H9 (cell line): ENCODE results near the gene RBBP7. TPM values are rescaled to one million over a fixed set of nuclear protein-coding genes. Genes with fewer than 3 reads are reported as not detected.

Source experiments
- DNase-seq: peaks from one replicate; pipeline ENCODE4 v3.0.0-alpha.2; 2017
- H2AFZ ChIP-seq: one replicate; pipeline ENCODE4 v1.6.1; 2013; ENCODE audit warnings: mild to moderate bottlenecking, low read length, control low read depth, moderate library complexity
- H2AK5ac ChIP-seq: 2 replicates; pipeline ENCODE4 v1.6.1; 2013; ENCODE audit warnings: low read length, control low read depth, mixed read lengths; ENCODE audit not compliant: insufficient read length
- H2BK120ac ChIP-seq: one replicate; pipeline ENCODE4 v1.6.1; 2013; ENCODE audit warnings: low read depth, mild to moderate bottlenecking, low read length, control low read depth, inconsistent platforms; ENCODE audit not compliant: poor library complexity, severe bottlenecking
- H2BK12ac ChIP-seq: 2 replicates; pipeline ENCODE4 v1.6.1; 2013; ENCODE audit warnings: low read length, control low read depth, mixed read lengths, low read depth; ENCODE audit not compliant: insufficient read length
- H2BK15ac ChIP-seq: 2 replicates; pipeline ENCODE4 v1.6.1; 2013; ENCODE audit warnings: low read depth, low read length, control low read depth
- H2BK20ac ChIP-seq: one replicate; pipeline ENCODE4 v1.6.1; 2013; ENCODE audit warnings: low read depth, mild to moderate bottlenecking, low read length, control low read depth, inconsistent platforms; ENCODE audit not compliant: poor library complexity, severe bottlenecking
- H2BK5ac ChIP-seq: 2 replicates; pipeline ENCODE4 v1.6.1; 2013; ENCODE audit warnings: low read length, control low read depth, mixed read lengths; ENCODE audit not compliant: insufficient read length
- H3K14ac ChIP-seq: 2 replicates; pipeline ENCODE4 v1.6.1; 2013; ENCODE audit warnings: low read length, control low read depth; ENCODE audit not compliant: insufficient read depth
- H3K18ac ChIP-seq: 2 replicates; pipeline ENCODE4 v1.6.1; 2013; ENCODE audit warnings: low read depth, mild to moderate bottlenecking, mixed read lengths, low read length, control low read depth; ENCODE audit not compliant: insufficient read length
- H3K23ac ChIP-seq: 2 replicates; pipeline ENCODE4 v1.6.1; 2013; ENCODE audit warnings: low read length, control low read depth, mixed read lengths, low read depth; ENCODE audit not compliant: insufficient read length
- H3K23me2 ChIP-seq: 2 replicates; pipeline ENCODE4 v1.6.1; 2013; ENCODE audit warnings: low read depth, mild to moderate bottlenecking, mixed read lengths, low read length, control low read depth; ENCODE audit not compliant: insufficient read length, poor library complexity, severe bottlenecking
- H3K27ac ChIP-seq: 2 replicates; pipeline ENCODE4 v1.5.1; 2013; ENCODE audit warnings: low read length, control low read depth, mixed read lengths, low read depth; ENCODE audit not compliant: insufficient read length
- H3K27me3 ChIP-seq: 2 replicates; pipeline ENCODE4 v1.6.1; 2013; ENCODE audit warnings: low read length, control low read depth, inconsistent platforms; ENCODE audit not compliant: insufficient read depth
- H3K4ac ChIP-seq: 2 replicates; pipeline ENCODE4 v1.6.1; 2013; ENCODE audit warnings: low read depth, mild to moderate bottlenecking, control low read depth, inconsistent platforms, low read length, moderate library complexity
- H3K4me1 ChIP-seq: 2 replicates; pipeline ENCODE4 v1.6.1; 2013; ENCODE audit warnings: low read length, control low read depth, inconsistent platforms; ENCODE audit not compliant: insufficient read depth
- H3K4me2 ChIP-seq: 2 replicates; pipeline ENCODE4 v1.6.1; 2013; ENCODE audit warnings: low read length, control low read depth, mixed read lengths; ENCODE audit not compliant: insufficient read length, insufficient read depth
- H3K56ac ChIP-seq: 2 replicates; pipeline ENCODE4 v1.6.1; 2013; ENCODE audit warnings: low read depth, mild to moderate bottlenecking, mixed read lengths, low read length, control low read depth; ENCODE audit not compliant: insufficient read length
- H3K79me1 ChIP-seq: 2 replicates; pipeline ENCODE4 v1.6.1; 2013; ENCODE audit warnings: low read depth, mild to moderate bottlenecking, moderate library complexity, low read length, control low read depth, inconsistent platforms; ENCODE audit not compliant: insufficient read depth, poor library complexity, severe bottlenecking
- H3K79me2 ChIP-seq: 2 replicates; pipeline ENCODE4 v1.6.1; 2013; ENCODE audit warnings: low read length, control low read depth, inconsistent platforms; ENCODE audit not compliant: insufficient read depth
- H3K9ac ChIP-seq: 2 replicates; pipeline ENCODE4 v1.6.1; 2013; ENCODE audit warnings: low read length, control low read depth, mixed read lengths; ENCODE audit not compliant: insufficient read length; ENCODE audit errors: extremely low read depth
- H3K9me3 ChIP-seq: one replicate; pipeline ENCODE4 v1.6.1; 2013; ENCODE audit warnings: low read depth, low read length, inconsistent platforms; ENCODE audit not compliant: control insufficient read depth
- H3T11ph ChIP-seq: one replicate; pipeline ENCODE4 v1.6.1; 2013; ENCODE audit warnings: mild to moderate bottlenecking, low read length, control low read depth, inconsistent platforms
- H4K20me1 ChIP-seq: one replicate; pipeline ENCODE4 v1.6.1; 2013; ENCODE audit not compliant: control insufficient read depth, insufficient read length, insufficient read depth
- H4K5ac ChIP-seq: 2 replicates; pipeline ENCODE4 v1.6.1; 2013; ENCODE audit warnings: low read depth, mild to moderate bottlenecking, mixed read lengths, low read length, control low read depth; ENCODE audit not compliant: insufficient read length
- H4K8ac ChIP-seq: replicated peaks from 2 replicates; pipeline ENCODE4 v1.6.1; 2013; ENCODE audit warnings: low read length, control low read depth, mixed read lengths, low read depth; ENCODE audit not compliant: insufficient read length
- H4K91ac ChIP-seq: 2 replicates; pipeline ENCODE4 v1.6.1; 2013; ENCODE audit warnings: low read depth, mild to moderate bottlenecking, moderate library complexity, mixed read lengths, low read length, control low read depth; ENCODE audit not compliant: insufficient read length
- H3K27ac Mint-ChIP-seq, 3 experiments: 2 replicates in 2 of 3; 3 replicates in 1 of 3; pipeline ENCODE4 v1.8.0; 2020 to 2021; ENCODE audit warnings: mixed read lengths in 3 of 3, mild to moderate bottlenecking in 1 of 3, moderate library complexity in 1 of 3
- H3K27me3 Mint-ChIP-seq: 2 replicates; pipeline ENCODE4 v1.8.0; 2021; ENCODE audit warnings: low read depth, mild to moderate bottlenecking, moderate library complexity, mixed read lengths
- H3K36me3 Mint-ChIP-seq, 3 experiments: 2 replicates in 2 of 3; 3 replicates in 1 of 3; pipeline ENCODE4 v1.8.0; 2020 to 2021; ENCODE audit warnings: low read depth in 3 of 3, mixed read lengths in 3 of 3; ENCODE audit not compliant: insufficient read depth in 1 of 3
- H3K4me1 Mint-ChIP-seq, 2 experiments: 2 replicates each; pipeline ENCODE4 v1.8.0; 2020; ENCODE audit warnings: mixed read lengths in 2 of 2
- H3K4me3 Mint-ChIP-seq, 2 experiments: 2 replicates in 1 of 2; 3 replicates in 1 of 2; pipeline ENCODE4 v1.8.0; 2020 to 2021; ENCODE audit warnings: mild to moderate bottlenecking in 2 of 2, mixed read lengths in 2 of 2, moderate library complexity in 1 of 2
- H3K9me3 Mint-ChIP-seq, 2 experiments: 2 replicates in 1 of 2; 3 replicates in 1 of 2; pipeline ENCODE4 v1.8.0; 2020; ENCODE audit warnings: mild to moderate bottlenecking in 2 of 2, mixed read lengths in 2 of 2, moderate library complexity in 1 of 2
- WGBS: extraction: QIAGEN DNeasy Blood & Tissue Kit; methylation state at CpG from one replicate; pipeline ENCODE4 v1.1.7; 2013; ENCODE audit warnings: missing lambda C conversion rate, low lambda C conversion rate, mixed read lengths; ENCODE audit not compliant: insufficient read length; ENCODE audit errors: extremely low coverage; 5-methylcytosine and 5-hydroxymethylcytosine counted together
- total RNA-seq: library from RNA; stranded (reverse); gene quantifications from 2 replicates; pipeline ENCODE4 v1.2.1, GENCODE V29; 2021
- TF ChIP-seq, protein P1 (sequence below): fragments of 200-600 bp; sonication (generic); conservative IDR thresholded peaks from 3 replicates; pipeline ENCODE4 v1.8.0; 2021; ENCODE audit warnings: antibody characterized with exemption, mild to moderate bottlenecking

Gene RBBP7
- total RNA-seq, 1 experiment from 2014 or later, result 249 TPM

- no peak overlapping the region for H2BK15ac ChIP-seq
- peaks cover 14% of the 10 kb centered on the region for H3K23me2 ChIP-seq
- no peak overlapping the region for H2AFZ ChIP-seq
- no peak overlapping the region for H2BK12ac ChIP-seq
- no peak overlapping the region for H3K4ac ChIP-seq
- H3K4me2 ChIP-seq, result no peak overlapping the region
- H3K4me1 ChIP-seq, result no peaks in the 10 kb centered on the region
- H3K18ac ChIP-seq, result no peak overlapping the region
- no peaks in the 10 kb centered on the region for H4K20me1 ChIP-seq
- no peak overlapping the region for H2AK5ac ChIP-seq
- no peak overlapping the region for H3T11ph ChIP-seq
- no peak overlapping the region for H3K27ac Mint-ChIP-seq
- no peaks in the 10 kb centered on the region; a peak in 1 of 5 replicates for H3K9me3 Mint-ChIP-seq
- no peak overlapping the region for H4K91ac ChIP-seq
- no peaks in the 10 kb centered on the region for H3K9me3 ChIP-seq
- no peak overlapping the region for H2BK20ac ChIP-seq
- H3K27me3 Mint-ChIP-seq, result peaks cover 39% of the 10 kb centered on the region
- no peaks in the 10 kb centered on the region for H3K79me2 ChIP-seq
- no CpG with 5 or more reads among the region's 5 CpGs for WGBS
- H3K79me1 ChIP-seq, result no peaks in the 10 kb centered on the region
- no peak overlapping the region for H4K8ac ChIP-seq
- peaks cover 19 to 23% of the 10 kb centered on the region in 2 experiments for H3K4me1 Mint-ChIP-seq
- H4K5ac ChIP-seq, result no peak overlapping the region
- TF ChIP-seq, protein P1, sequence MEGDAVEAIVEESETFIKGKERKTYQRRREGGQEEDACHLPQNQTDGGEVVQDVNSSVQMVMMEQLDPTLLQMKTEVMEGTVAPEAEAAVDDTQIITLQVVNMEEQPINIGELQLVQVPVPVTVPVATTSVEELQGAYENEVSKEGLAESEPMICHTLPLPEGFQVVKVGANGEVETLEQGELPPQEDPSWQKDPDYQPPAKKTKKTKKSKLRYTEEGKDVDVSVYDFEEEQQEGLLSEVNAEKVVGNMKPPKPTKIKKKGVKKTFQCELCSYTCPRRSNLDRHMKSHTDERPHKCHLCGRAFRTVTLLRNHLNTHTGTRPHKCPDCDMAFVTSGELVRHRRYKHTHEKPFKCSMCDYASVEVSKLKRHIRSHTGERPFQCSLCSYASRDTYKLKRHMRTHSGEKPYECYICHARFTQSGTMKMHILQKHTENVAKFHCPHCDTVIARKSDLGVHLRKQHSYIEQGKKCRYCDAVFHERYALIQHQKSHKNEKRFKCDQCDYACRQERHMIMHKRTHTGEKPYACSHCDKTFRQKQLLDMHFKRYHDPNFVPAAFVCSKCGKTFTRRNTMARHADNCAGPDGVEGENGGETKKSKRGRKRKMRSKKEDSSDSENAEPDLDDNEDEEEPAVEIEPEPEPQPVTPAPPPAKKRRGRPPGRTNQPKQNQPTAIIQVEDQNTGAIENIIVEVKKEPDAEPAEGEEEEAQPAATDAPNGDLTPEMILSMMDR, result no peak
- H3K56ac ChIP-seq, result no peak overlapping the region
- H3K23ac ChIP-seq, result no peak overlapping the region
- H3K27ac ChIP-seq, result no peak overlapping the region
- no peak overlapping the region for H3K14ac ChIP-seq
- no peak overlapping the region for H3K4me3 Mint-ChIP-seq
- no peak overlapping the region for H2BK5ac ChIP-seq
- no peak overlapping the region for H3K9ac ChIP-seq
- DNase-seq, result no peak
- no peak overlapping the region for H2BK120ac ChIP-seq
- no peaks in the 10 kb centered on the region for H3K27me3 ChIP-seq
- no peaks in the 10 kb centered on the region for H3K36me3 Mint-ChIP-seq
Observed at GRCh38 chrX:16874458-16875095, 4.4 kb upstream of the RBBP7 start.
